DOHH2 (cell line): ENCODE data around the gene DDAH2.

Experiments
- H3F3A ChIP-seq: fragments of 200-600 bp; sonication (generic), shearing (Covaris generic); 2 replicates; pipeline ENCODE4 v1.6.0; 2016; ENCODE audit warnings: antibody characterized with exemption, mild to moderate bottlenecking; ENCODE audit not compliant: control insufficient read depth, insufficient read depth
- H3K27ac ChIP-seq: fragments of 200-600 bp; sonication (generic); 2 replicates; pipeline ENCODE4 v1.5.1; 2014; ENCODE audit warnings: low read depth, mild to moderate bottlenecking, low read length, moderate library complexity
- H3K27me3 ChIP-seq: fragments of 200-600 bp; sonication (generic); 2 replicates; pipeline ENCODE4 v1.6.1; 2014; ENCODE audit warnings: mild to moderate bottlenecking, low read length, mixed read lengths; ENCODE audit not compliant: control insufficient read depth
- H3K36me3 ChIP-seq: fragments of 200-600 bp; sonication (generic); 2 replicates; pipeline ENCODE4 v1.6.1; 2014; ENCODE audit warnings: mild to moderate bottlenecking, low read length, moderate library complexity, mixed read lengths; ENCODE audit not compliant: control insufficient read depth
- H3K4me1 ChIP-seq: fragments of 200-600 bp; sonication (generic); 2 replicates; pipeline ENCODE4 v1.6.1; 2014; ENCODE audit warnings: mild to moderate bottlenecking, low read length, mixed read lengths; ENCODE audit not compliant: control insufficient read depth
- H3K4me2 ChIP-seq: fragments of 200-600 bp; sonication (generic); 2 replicates; pipeline ENCODE4 v1.6.0; 2014; ENCODE audit warnings: mild to moderate bottlenecking, low read length, moderate library complexity
- H3K4me3 ChIP-seq: fragments of 200-600 bp; sonication (generic); 2 replicates; pipeline ENCODE4 v1.5.1; 2014; ENCODE audit warnings: mild to moderate bottlenecking, low read length, mixed read lengths
- H3K79me2 ChIP-seq: fragments of 200-600 bp; sonication (generic); 2 replicates; pipeline ENCODE4 v1.6.1; 2014; ENCODE audit warnings: mild to moderate bottlenecking, low read length, mixed read lengths; ENCODE audit not compliant: control insufficient read depth
- H3K9me2 ChIP-seq: fragments of 200-600 bp; sonication (generic); replicated peaks from 2 replicates; pipeline ENCODE4 v1.6.1; 2014; ENCODE audit warnings: mild to moderate bottlenecking, low read length, mixed read lengths; ENCODE audit not compliant: control insufficient read depth
- H3K9me3 ChIP-seq: fragments of 200-600 bp; sonication (generic); 2 replicates; pipeline ENCODE4 v1.6.1; 2014; ENCODE audit warnings: antibody characterized with exemption, low read length, mixed read lengths; ENCODE audit not compliant: control insufficient read depth, insufficient read depth
- H4K20me1 ChIP-seq: fragments of 200-600 bp; sonication (generic); 2 replicates; pipeline ENCODE4 v1.6.0; 2014; ENCODE audit warnings: low read depth, mild to moderate bottlenecking, antibody characterized with exemption, low read length, moderate library complexity; ENCODE audit not compliant: control insufficient read depth, insufficient read depth
- CTCF ChIP-seq: fragments of 200-600 bp; sonication (generic); IDR thresholded peaks from one replicate; pipeline ENCODE4 v1.5.1; 2014; ENCODE audit warnings: antibody characterized with exemption, mild to moderate bottlenecking, low read depth, low read length; ENCODE audit not compliant: poor library complexity, severe bottlenecking
- EZH2phosphoT487 ChIP-seq: fragments of 200-600 bp; sonication (generic); IDR thresholded peaks from 2 replicates; pipeline ENCODE4 v1.6.1; 2017; ENCODE audit warnings: borderline replicate concordance, mild to moderate bottlenecking, antibody characterized with exemption, low read length, moderate library complexity, mixed read lengths

Gene DDAH2

GRCh38 chr6:31736768-31737314, 7.7 kb upstream of the DDAH2 start:
- H3K36me3 ChIP-seq: peaks cover 57% of the 10 kb centered on the region
- peak overlapping the region; percentile 93 for H3K4me2 ChIP-seq
- no peaks in the 10 kb centered on the region for H3K9me3 ChIP-seq
- H3K79me2 ChIP-seq: peaks cover 58% of the 10 kb centered on the region
- H3K9me2 ChIP-seq: no peaks in the 10 kb centered on the region
- TF ChIP-seq CTCF (no peak), EZH2phosphoT487 (no peak)
- H3K4me3 ChIP-seq: peak overlapping the region; percentile 84
- H3K4me1 ChIP-seq: peaks cover 62% of the 10 kb centered on the region
- H3K27me3 ChIP-seq: no peaks in the 10 kb centered on the region
- H3K27ac ChIP-seq: peak overlapping the region; percentile 96
- peaks cover 44% of the 10 kb centered on the region for H3F3A ChIP-seq
- peaks cover 8% of the 10 kb centered on the region; the same call in 1 of the 2 replicates for H4K20me1 ChIP-seq

GRCh38 chr6:31736021-31736767, 7.1 kb upstream of the DDAH2 start, which contains the start of gene CLIC1:
Gene CLIC1, minus strand, starts transcription at chr6:31736530. Its CDS starts 230 bp downstream, at chr6:31736300.
- Histone ChIP-seq H3F3A (peaks cover 44% of the 10 kb centered on the region), H3K4me3 (peak within 1 kb of the TSS; percentile 84), H3K4me2 (peak within 1 kb of the TSS; percentile 93), H3K27me3 (no peaks in the 10 kb centered on the region), H3K9me2 (no peaks in the 10 kb centered on the region), H3K4me1 (peaks cover 55% of the 10 kb centered on the region), H4K20me1 (peaks cover 8% of the 10 kb centered on the region; the same call in 1 of the 2 replicates), H3K36me3 (peaks cover 57% of the 10 kb centered on the region), H3K79me2 (peaks cover 54% of the 10 kb centered on the region), H3K27ac (peak within 1 kb of the TSS; percentile 96), H3K9me3 (no peaks in the 10 kb centered on the region)
- no peak for TF ChIP-seq EZH2phosphoT487

GRCh38 chr6:31734821-31735406, 5.8 kb upstream of the DDAH2 start:
- Histone ChIP-seq H3F3A (peaks cover 53% of the 10 kb centered on the region), H3K9me2 (no peaks in the 10 kb centered on the region), H3K79me2 (peaks cover 41% of the 10 kb centered on the region), H3K9me3 (no peaks in the 10 kb centered on the region), H4K20me1 (peaks cover 8% of the 10 kb centered on the region; the same call in 1 of the 2 replicates), H3K27me3 (no peaks in the 10 kb centered on the region), H3K36me3 (peaks cover 57% of the 10 kb centered on the region), H3K4me1 (peaks cover 54% of the 10 kb centered on the region), H3K4me3 (peak overlapping the region; percentile 84), H3K4me2 (peak overlapping the region; percentile 93), H3K27ac (peak overlapping the region; percentile 96)
- no peak for TF ChIP-seq EZH2phosphoT487
- TF ChIP-seq CTCF: no peak
